OCI-LY1 (cell line): Measurements from ENCODE around the gene SCNM1.

Experiments
- CTCF ChIP-seq: fragments of 200-600 bp; sonication (generic), shearing (Covaris generic); IDR thresholded peaks from 2 replicates; pipeline ENCODE4 v1.5.1; 2017; ENCODE audit warnings: mild to moderate bottlenecking, antibody characterized with exemption, low read length, moderate library complexity, mixed read lengths
- EZH2 ChIP-seq: fragments of 200-600 bp; sonication (generic), shearing (Covaris generic); IDR thresholded peaks from 2 replicates; pipeline ENCODE4 v1.8.0; 2017; ENCODE audit warnings: borderline replicate concordance, mixed run types, mild to moderate bottlenecking, antibody characterized with exemption, low read length, moderate library complexity, mixed read lengths

GRCh38 chr1:151146412-151147131, 19.4 kb upstream of the SCNM1 start, which contains the start of gene SEMA6C:
- TF ChIP-seq CTCF, result no peak
- TF ChIP-seq EZH2, result no peak
